Measurements from ENCODE around the gene PHF21B. TPM values are rescaled to one million over a fixed set of nuclear protein-coding genes. Genes with fewer than 3 reads are reported as not detected.

Gene PHF21B
- total RNA-seq, 3 donors from 2014 or later (not counting 1 experiment from before 2014, with no cell fraction given): not detected

- no peaks in the 10 kb centered on the region for H3K9me3 Mint-ChIP-seq
- H3K36me3 Mint-ChIP-seq: no peaks in the 10 kb centered on the region
- 54% methylated on average over 20 of the region's 20 CpGs for WGBS (ENCODE audit: insufficient coverage)
- no peak overlapping the region for H3K4me3 Mint-ChIP-seq
- intact Hi-C loops (cut with micrococcal nuclease): no loop called here
- Histone ChIP-seq H3K4me3 (ENCODE audit: low read length) (no peak overlapping the region), H3K9me3 (ENCODE audit: control insufficient read depth, insufficient read depth, low read length) (no peaks in the 10 kb centered on the region), H3K36me3 (ENCODE audit: control insufficient read depth, insufficient read depth, low read length) (no peaks in the 10 kb centered on the region), H3K27me3 (ENCODE audit: control insufficient read depth, insufficient read depth, low read length) (no peaks in the 10 kb centered on the region), H3K4me1 (ENCODE audit: control insufficient read depth, insufficient read depth, low read length) (no peaks in the 10 kb centered on the region), H3K27ac (ENCODE audit: low read length) (no peak overlapping the region)
- H3K4me1 Mint-ChIP-seq: no peaks in the 10 kb centered on the region
- no peak overlapping the region for H3K27ac Mint-ChIP-seq
- TF ChIP-seq CTCF (IDR thresholded peaks at IDR 0.05): no peak
- ATAC-seq (no peak), DNase-seq (no peak)
- no peaks in the 10 kb centered on the region for H3K27me3 Mint-ChIP-seq (ENCODE audit: low read depth in 2 of 2)
Observed at GRCh38 chr22:44944883-44945601, 64.8 kb downstream of the PHF21B start.

GRCh38 chr22:44943701-44944324 is 66.0 kb downstream of the PHF21B start:
- Mint-ChIP-seq H3K4me1 (no peaks in the 10 kb centered on the region), H3K36me3 (no peaks in the 10 kb centered on the region), H3K27ac (no peak overlapping the region), H3K4me3 (no peak overlapping the region), H3K27me3 (ENCODE audit: low read depth in 2 of 2) (no peaks in the 10 kb centered on the region), H3K9me3 (no peaks in the 10 kb centered on the region)
- no peaks in the 10 kb centered on the region for H3K27me3 ChIP-seq (ENCODE audit: control insufficient read depth, insufficient read depth, low read length)
- H3K36me3 ChIP-seq (ENCODE audit: control insufficient read depth, insufficient read depth, low read length): no peaks in the 10 kb centered on the region
- H3K9me3 ChIP-seq (ENCODE audit: control insufficient read depth, insufficient read depth, low read length): no peaks in the 10 kb centered on the region
- no peak overlapping the region for H3K4me3 ChIP-seq (ENCODE audit: low read length)
- TF ChIP-seq CTCF (IDR thresholded peaks at IDR 0.05): no peak
- WGBS (ENCODE audit: insufficient coverage): 83% methylated on average over 17 of the region's 17 CpGs
- ATAC-seq (no peak), DNase-seq (no peak)
- H3K27ac ChIP-seq (ENCODE audit: low read length): no peak overlapping the region
- intact Hi-C loops (cut with micrococcal nuclease): no loop called here
- no peaks in the 10 kb centered on the region for H3K4me1 ChIP-seq (ENCODE audit: control insufficient read depth, insufficient read depth, low read length)

- Mint-ChIP-seq H3K27me3 (ENCODE audit: low read depth in 2 of 2) (no peaks in the 10 kb centered on the region), H3K9me3 (no peaks in the 10 kb centered on the region)
Observed at GRCh38 chr22:44942979-44943700, 66.7 kb downstream of the PHF21B start.

More at GRCh38 chr22:44942979-44943700, 66.7 kb downstream of the PHF21B start:
- H3K4me1 ChIP-seq (ENCODE audit: control insufficient read depth, insufficient read depth, low read length): no peaks in the 10 kb centered on the region
- DNase-seq (no peak), ATAC-seq (no peak)
- intact Hi-C loops (cut with micrococcal nuclease): no loop called here
- H3K27ac ChIP-seq (ENCODE audit: low read length): no peak overlapping the region
- H3K27ac Mint-ChIP-seq: no peak overlapping the region
- no peaks in the 10 kb centered on the region for H3K27me3 ChIP-seq (ENCODE audit: control insufficient read depth, insufficient read depth, low read length)
- no peak overlapping the region for H3K4me3 ChIP-seq (ENCODE audit: low read length)
- TF ChIP-seq CTCF (IDR thresholded peaks at IDR 0.05): no peak
- H3K9me3 ChIP-seq (ENCODE audit: control insufficient read depth, insufficient read depth, low read length): no peaks in the 10 kb centered on the region
- H3K4me3 Mint-ChIP-seq: no peak overlapping the region
- H3K36me3 ChIP-seq (ENCODE audit: control insufficient read depth, insufficient read depth, low read length): no peaks in the 10 kb centered on the region
- H3K4me1 Mint-ChIP-seq: no peaks in the 10 kb centered on the region
- no peaks in the 10 kb centered on the region for H3K36me3 Mint-ChIP-seq
- 82% methylated on average over 23 of the region's 23 CpGs for WGBS (ENCODE audit: insufficient coverage)

Data from natural killer cell (primary cell).